Type B pancreatic cell (in vitro differentiated cells): ENCODE results near the gene GLOD5. TPM values are rescaled to one million over a fixed set of nuclear protein-coding genes. Genes with fewer than 3 reads are reported as not detected.

Source experiments
- DNase-seq: peaks from one replicate; pipeline ENCODE4 v3.0.0; 2021; ENCODE audit warnings: mixed read lengths; ENCODE audit not compliant: unreplicated experiment; ENCODE audit errors: extremely low spot score
- H3K27ac Mint-ChIP-seq: 2 replicates; pipeline ENCODE4 v1.8.0; 2021; ENCODE audit warnings: mild to moderate bottlenecking, mixed read lengths
- H3K27me3 Mint-ChIP-seq: 2 replicates; pipeline ENCODE4 v1.8.0; 2021; ENCODE audit warnings: mixed read lengths
- H3K36me3 Mint-ChIP-seq: 2 replicates; pipeline ENCODE4 v1.8.0; 2021; ENCODE audit warnings: mixed read lengths
- H3K4me1 Mint-ChIP-seq: one replicate; pipeline ENCODE4 v1.8.0; 2021; ENCODE audit warnings: mixed read lengths; ENCODE audit not compliant: unreplicated experiment
- H3K4me3 Mint-ChIP-seq: 2 replicates; pipeline ENCODE4 v1.8.0; 2021; ENCODE audit warnings: mild to moderate bottlenecking, mixed read lengths
- H3K9me3 Mint-ChIP-seq: 2 replicates; pipeline ENCODE4 v1.8.0; 2021; ENCODE audit warnings: mixed read lengths
- total RNA-seq: library from RNA; stranded (reverse); gene quantifications from 2 replicates; pipeline ENCODE4 v1.2.1, GENCODE V29; 2021; ENCODE audit warnings: low replicate concordance
- TF ChIP-seq, protein P1 (sequence below): fragments of 200-600 bp; sonication (generic); conservative IDR thresholded peaks from 2 replicates; pipeline ENCODE4 v1.5.0; 2021; ENCODE audit warnings: antibody characterized with exemption, mild to moderate bottlenecking

Gene GLOD5
- total RNA-seq, 1 donor from 2014 or later: not detected

DNA sequence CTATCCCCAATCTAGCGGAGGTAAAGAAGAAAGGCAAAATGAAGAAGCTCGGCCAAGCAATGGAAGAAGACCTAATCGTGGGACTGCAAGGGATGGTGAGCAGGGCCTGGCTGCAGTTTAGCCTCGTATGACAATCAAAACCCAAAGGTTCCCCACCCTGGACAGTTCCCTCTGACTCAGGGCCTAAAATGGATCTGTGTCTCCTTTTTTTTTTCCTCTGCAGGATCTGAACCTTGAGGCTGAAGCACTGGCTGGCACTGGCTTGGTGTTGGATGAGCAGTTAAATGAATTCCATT lies 41.3 kb downstream of the GLOD5 start:
- DNase-seq: no peak
- Mint-ChIP-seq H3K9me3 (no peaks in the 10 kb centered on the region), H3K27me3 (no peaks in the 10 kb centered on the region), H3K4me1 (no peaks in the 10 kb centered on the region), H3K27ac (peak overlapping the region; percentile 100), H3K36me3 (peaks cover 5% of the 10 kb centered on the region), H3K4me3 (peak overlapping the region; percentile 98)
- TF ChIP-seq, protein P1, sequence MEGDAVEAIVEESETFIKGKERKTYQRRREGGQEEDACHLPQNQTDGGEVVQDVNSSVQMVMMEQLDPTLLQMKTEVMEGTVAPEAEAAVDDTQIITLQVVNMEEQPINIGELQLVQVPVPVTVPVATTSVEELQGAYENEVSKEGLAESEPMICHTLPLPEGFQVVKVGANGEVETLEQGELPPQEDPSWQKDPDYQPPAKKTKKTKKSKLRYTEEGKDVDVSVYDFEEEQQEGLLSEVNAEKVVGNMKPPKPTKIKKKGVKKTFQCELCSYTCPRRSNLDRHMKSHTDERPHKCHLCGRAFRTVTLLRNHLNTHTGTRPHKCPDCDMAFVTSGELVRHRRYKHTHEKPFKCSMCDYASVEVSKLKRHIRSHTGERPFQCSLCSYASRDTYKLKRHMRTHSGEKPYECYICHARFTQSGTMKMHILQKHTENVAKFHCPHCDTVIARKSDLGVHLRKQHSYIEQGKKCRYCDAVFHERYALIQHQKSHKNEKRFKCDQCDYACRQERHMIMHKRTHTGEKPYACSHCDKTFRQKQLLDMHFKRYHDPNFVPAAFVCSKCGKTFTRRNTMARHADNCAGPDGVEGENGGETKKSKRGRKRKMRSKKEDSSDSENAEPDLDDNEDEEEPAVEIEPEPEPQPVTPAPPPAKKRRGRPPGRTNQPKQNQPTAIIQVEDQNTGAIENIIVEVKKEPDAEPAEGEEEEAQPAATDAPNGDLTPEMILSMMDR: no peak

DNA sequence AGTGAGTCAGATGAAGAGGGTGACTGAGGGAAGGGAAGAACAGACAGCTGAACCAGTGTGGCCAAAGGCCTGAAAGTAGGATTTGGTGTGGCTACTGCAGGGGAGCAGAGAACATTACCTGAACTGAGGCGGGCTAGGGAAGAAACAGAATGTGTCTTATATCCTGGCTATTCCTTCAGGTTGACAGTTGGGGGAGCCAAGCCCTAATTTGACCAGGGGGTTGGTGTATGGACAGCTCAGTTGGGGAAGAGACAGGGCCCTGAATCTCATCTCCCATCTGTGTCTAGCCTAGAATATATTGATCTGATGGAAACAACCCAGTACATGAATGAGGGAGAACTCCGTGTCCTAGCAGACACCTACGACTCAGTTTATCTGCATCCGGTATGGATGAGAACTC lies 44.5 kb downstream of the GLOD5 start:
- Mint-ChIP-seq H3K36me3 (peaks cover 5% of the 10 kb centered on the region), H3K4me1 (no peaks in the 10 kb centered on the region), H3K9me3 (no peaks in the 10 kb centered on the region), H3K27ac (no peak overlapping the region), H3K27me3 (no peaks in the 10 kb centered on the region), H3K4me3 (no peak overlapping the region)
- TF ChIP-seq, protein P1: no peak
- DNase-seq: no peak

DNA sequence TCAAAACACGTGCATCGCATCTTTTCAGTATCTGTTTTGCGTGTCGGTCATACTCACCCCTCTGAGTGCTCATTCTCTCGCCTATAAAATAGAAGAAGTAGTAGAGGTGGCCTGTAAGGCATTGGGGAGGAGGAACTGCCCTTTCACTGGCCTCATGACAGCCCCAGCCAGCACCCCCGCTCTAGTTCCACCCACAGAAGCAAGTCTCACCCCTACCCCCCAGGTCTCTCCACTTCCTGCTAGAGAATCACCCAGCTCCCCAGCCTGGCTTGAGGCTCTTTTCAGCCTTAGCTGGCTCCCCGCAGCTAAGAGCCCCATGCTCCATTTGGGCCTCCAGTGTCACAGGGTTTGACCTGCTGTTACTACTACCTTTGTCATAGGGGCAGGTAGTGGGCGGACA lies 52.1 kb downstream of the GLOD5 start:
- TF ChIP-seq, protein P1: no peak

DNA sequence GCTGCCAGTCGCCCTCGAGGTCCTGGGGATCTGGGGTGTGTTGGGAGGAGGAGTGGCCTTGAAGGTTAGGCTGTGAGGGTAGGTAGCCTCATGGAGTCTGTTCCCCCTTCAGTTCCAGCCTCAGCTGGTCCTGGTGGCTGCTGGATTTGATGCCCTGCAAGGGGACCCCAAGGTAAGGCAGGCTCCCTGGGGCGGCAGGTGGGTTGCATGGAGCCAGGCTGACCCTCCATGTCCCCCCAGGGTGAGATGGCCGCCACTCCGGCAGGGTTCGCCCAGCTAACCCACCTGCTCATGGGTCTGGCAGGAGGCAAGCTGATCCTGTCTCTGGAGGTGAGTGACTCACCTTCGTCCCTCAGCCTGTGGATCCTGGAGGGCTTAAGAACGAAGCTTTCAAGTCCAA lies 53.2 kb downstream of the GLOD5 start:
- TF ChIP-seq, protein P1: no peak
- no peaks in the 10 kb centered on the region for H3K36me3 Mint-ChIP-seq
- H3K9me3 Mint-ChIP-seq: no peaks in the 10 kb centered on the region
- DNase-seq: no peak
- H3K4me1 Mint-ChIP-seq: no peaks in the 10 kb centered on the region
- no peak overlapping the region for H3K4me3 Mint-ChIP-seq
- H3K27me3 Mint-ChIP-seq: no peaks in the 10 kb centered on the region
- no peak overlapping the region for H3K27ac Mint-ChIP-seq

More for the DNA sequence above, 52.1 kb downstream of the GLOD5 start:
- Mint-ChIP-seq H3K4me1 (no peaks in the 10 kb centered on the region), H3K27me3 (no peaks in the 10 kb centered on the region), H3K4me3 (no peak overlapping the region), H3K27ac (no peak overlapping the region), H3K36me3 (no peaks in the 10 kb centered on the region), H3K9me3 (no peaks in the 10 kb centered on the region)
- no peak for DNase-seq

DNA sequence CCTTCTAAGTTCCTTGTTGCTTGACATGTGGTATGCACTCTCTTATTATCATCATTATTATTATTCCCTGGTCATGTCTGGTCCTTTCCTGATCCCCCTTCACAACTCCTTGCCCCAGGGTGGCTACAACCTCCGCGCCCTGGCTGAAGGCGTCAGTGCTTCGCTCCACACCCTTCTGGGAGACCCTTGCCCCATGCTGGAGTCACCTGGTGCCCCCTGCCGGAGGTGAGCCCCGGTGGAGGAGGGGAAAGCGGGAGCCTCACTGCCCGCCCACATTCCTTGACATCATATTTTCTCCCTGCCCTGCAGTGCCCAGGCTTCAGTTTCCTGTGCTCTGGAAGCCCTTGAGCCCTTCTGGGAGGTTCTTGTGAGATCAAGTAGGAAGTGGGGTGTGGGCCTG lies 53.7 kb downstream of the GLOD5 start:
- H3K4me3 Mint-ChIP-seq: no peak overlapping the region
- H3K4me1 Mint-ChIP-seq: no peaks in the 10 kb centered on the region
- H3K27ac Mint-ChIP-seq: no peak overlapping the region
- TF ChIP-seq, protein P1: no peak
- DNase-seq: no peak
- H3K9me3 Mint-ChIP-seq: no peaks in the 10 kb centered on the region
- H3K36me3 Mint-ChIP-seq: no peaks in the 10 kb centered on the region
- H3K27me3 Mint-ChIP-seq: no peaks in the 10 kb centered on the region

DNA sequence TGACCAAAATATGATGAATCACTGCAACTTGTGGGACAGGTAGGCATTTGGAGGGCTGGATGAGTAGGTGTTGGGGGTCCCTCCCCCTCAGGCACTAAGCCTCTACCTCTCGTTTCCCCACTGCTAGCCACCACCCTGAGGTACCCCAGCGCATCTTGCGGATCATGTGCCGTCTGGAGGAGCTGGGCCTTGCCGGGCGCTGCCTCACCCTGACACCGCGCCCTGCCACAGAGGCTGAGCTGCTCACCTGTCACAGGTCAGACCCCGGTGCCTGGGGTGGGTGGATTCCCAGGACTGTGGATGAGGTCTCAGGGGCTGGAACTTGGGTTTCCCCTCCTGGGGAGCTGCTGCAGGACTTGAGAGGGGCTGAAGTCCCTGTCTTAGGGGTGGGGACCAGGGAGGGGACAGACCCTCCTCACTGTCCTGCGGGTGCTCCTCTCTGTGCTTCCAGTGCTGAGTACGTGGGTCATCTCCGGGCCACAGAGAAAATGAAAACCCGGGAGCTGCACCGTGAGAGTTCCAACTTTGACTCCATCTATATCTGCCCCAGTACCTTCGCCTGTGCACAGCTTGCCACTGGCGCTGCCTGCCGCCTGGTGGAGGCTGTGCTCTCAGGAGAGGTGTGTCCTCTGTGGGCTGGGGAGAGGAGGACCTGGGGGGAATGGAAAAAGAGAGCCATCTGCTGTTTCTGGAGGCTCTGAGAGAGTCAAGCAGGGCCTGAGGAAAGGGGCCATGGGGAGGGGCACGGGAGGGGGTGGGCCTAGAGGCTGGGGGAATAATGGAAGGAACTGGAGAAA lies 54.7 kb downstream of the GLOD5 start:
- no peak overlapping the region for H3K27ac Mint-ChIP-seq

More for the DNA sequence above, 54.7 kb downstream of the GLOD5 start:
- no peak for DNase-seq
- Mint-ChIP-seq H3K27me3 (no peaks in the 10 kb centered on the region), H3K36me3 (no peaks in the 10 kb centered on the region), H3K4me1 (no peaks in the 10 kb centered on the region), H3K9me3 (no peaks in the 10 kb centered on the region), H3K4me3 (no peak overlapping the region)
- TF ChIP-seq, protein P1: no peak
